ELR (cell line): Measurements from ENCODE around the gene ZSCAN21.
"Not testable (repeated sequence)": the region's sequence is repeated elsewhere in the genome, so short reads cannot be mapped to it uniquely, and the experiment has no call there.

ENCODE experiments used
- DNase-seq: peaks from one replicate; pipeline ENCODE4 v3.0.0-alpha.2; 2015; ENCODE audit warnings: low read depth

Gene ZSCAN21

GRCh38 chr7:100049441-100050291, at the start of gene ZSCAN21:
Gene ZSCAN21 (plus strand): TSS chr7:100049774. CDS start chr7:100057007, 7,233 bp downstream.
- peak; percentile 85 for DNase-seq

GRCh38 chr7:100000239-100000638, 49.3 kb upstream of the ZSCAN21 start:
- DNase-seq, result no peak

GRCh38 chr7:100003711-100004661, 45.6 kb upstream of the ZSCAN21 start:
- no peak for DNase-seq

GRCh38 chr7:100007887-100008286, 41.7 kb upstream of the ZSCAN21 start:
- DNase-seq, result no peak

GRCh38 chr7:100008525-100008924, 41.0 kb upstream of the ZSCAN21 start:
- DNase-seq, result no peak

GRCh38 chr7:100009952-100010351, 39.6 kb upstream of the ZSCAN21 start:
- DNase-seq, result not testable (repeated sequence)

- no peak for DNase-seq
Measured at GRCh38 chr7:100010901-100011300, 38.7 kb upstream of the ZSCAN21 start.

- DNase-seq, result no peak
Measured at GRCh38 chr7:100011516-100011915, 38.1 kb upstream of the ZSCAN21 start.

- DNase-seq, result not testable (repeated sequence)
Measured at GRCh38 chr7:100012385-100013327, 36.9 kb upstream of the ZSCAN21 start.

- no peak for DNase-seq
Measured at GRCh38 chr7:100013328-100013676, 36.3 kb upstream of the ZSCAN21 start.

GRCh38 chr7:100015232-100016214, 34.1 kb upstream of the ZSCAN21 start, which contains the start of gene ZKSCAN1:
Gene ZKSCAN1 (plus strand): TSS chr7:100015596. CDS start chr7:100023507, 7,911 bp downstream.
- DNase-seq, result peak; percentile 96

GRCh38 chr7:100016215-100016901, 33.2 kb upstream of the ZSCAN21 start:
- DNase-seq, result peak; percentile 13

- DNase-seq, result no peak
Measured at GRCh38 chr7:100017300-100017699, 32.3 kb upstream of the ZSCAN21 start.

GRCh38 chr7:100017875-100018274, 31.7 kb upstream of the ZSCAN21 start:
- no peak for DNase-seq

- DNase-seq, result no peak
Measured at GRCh38 chr7:100019908-100020307, 29.7 kb upstream of the ZSCAN21 start.

GRCh38 chr7:100021297-100021696, 28.3 kb upstream of the ZSCAN21 start:
- DNase-seq, result no peak

GRCh38 chr7:100022621-100023020, 27.0 kb upstream of the ZSCAN21 start:
- DNase-seq, result no peak

GRCh38 chr7:100023526-100023925, 26.0 kb upstream of the ZSCAN21 start:
- DNase-seq, result no peak

- DNase-seq, result no peak
Measured at GRCh38 chr7:100024020-100024619, 25.5 kb upstream of the ZSCAN21 start.
